ENCODE results near the gene DDX21. TPM values are rescaled to one million over a fixed set of nuclear protein-coding genes. Genes with fewer than 3 reads are reported as not detected.

DDX21 gene
- total RNA-seq, 2 experiments from 2014 or later, result 120 to 121 TPM

DNA sequence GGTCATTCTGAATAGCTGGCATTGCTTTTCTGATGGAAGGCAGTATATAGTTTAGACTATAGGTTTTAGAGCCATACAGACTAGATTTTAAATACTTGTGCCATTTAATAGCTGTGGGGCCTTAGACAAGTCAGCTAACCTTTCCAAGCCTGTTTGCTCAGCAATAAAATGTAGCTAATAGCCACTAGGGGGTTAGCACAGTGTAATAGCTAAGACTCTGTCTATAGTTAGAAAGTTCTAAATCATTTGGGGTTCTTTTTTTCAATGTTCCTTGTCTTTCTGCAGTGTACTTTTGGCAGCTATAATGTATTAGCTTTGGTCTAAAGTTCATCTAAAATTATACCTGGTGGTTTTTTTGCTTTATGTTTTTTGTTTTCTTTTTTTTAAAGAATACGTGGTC lies 25.1 kb downstream of the DDX21 start:
- Histone ChIP-seq H3K4me3 (ENCODE audit: low read length) (no peak overlapping the region), H3K9me3 (ENCODE audit: control insufficient read depth in 1 of 2, insufficient read depth in 1 of 2, low read length in 2 of 2) (no peaks in the 10 kb centered on the region), H3K4me1 (ENCODE audit: insufficient read depth, low read length) (no peaks in the 10 kb centered on the region), H3K36me3 (ENCODE audit: insufficient read depth, low read length) (peaks cover 87% of the 10 kb centered on the region), H3K27me3 (ENCODE audit: control insufficient read depth in 1 of 2, insufficient read depth in 2 of 2, low read length in 2 of 2) (no peaks in the 10 kb centered on the region), H3K27ac (ENCODE audit: low read depth in 1 of 2, low read length in 2 of 2) (no peak overlapping the region)
- H3K4me1 Mint-ChIP-seq (ENCODE audit: low read depth), result no peaks in the 10 kb centered on the region
- peaks cover 88% of the 10 kb centered on the region for H3K36me3 Mint-ChIP-seq (ENCODE audit: low read depth)
- peak in 1 of 14 experiments; percentile 18 for DNase-seq
- no peak overlapping the region for H3K4me3 Mint-ChIP-seq
- H3K27me3 Mint-ChIP-seq, result no peaks in the 10 kb centered on the region
- ChIA-PET CTCF (interaction anchor here (0.6 to 1.7 kb wide), 2 partner anchors 11 to 113 kb away, joined by 3 to 4 read pairs; no protein-coding TSS in a partner anchor), POLR2A (no interaction called here)
- no peak for ATAC-seq (ENCODE audit: poor library complexity)
- no peaks in the 10 kb centered on the region for H3K9me3 Mint-ChIP-seq
- TF ChIP-seq CTCF (IDR thresholded peaks at IDR 0.05), result no peak
- H3K27ac Mint-ChIP-seq, result no peak overlapping the region
- intact Hi-C loops (cut with DNase I, micrococcal nuclease), result loop anchor here in 1 of 2 experiments (10.0 kb wide), 1 partner anchor 456 kb away; the partner anchor contains the start of gene SLC25A16

DNA sequence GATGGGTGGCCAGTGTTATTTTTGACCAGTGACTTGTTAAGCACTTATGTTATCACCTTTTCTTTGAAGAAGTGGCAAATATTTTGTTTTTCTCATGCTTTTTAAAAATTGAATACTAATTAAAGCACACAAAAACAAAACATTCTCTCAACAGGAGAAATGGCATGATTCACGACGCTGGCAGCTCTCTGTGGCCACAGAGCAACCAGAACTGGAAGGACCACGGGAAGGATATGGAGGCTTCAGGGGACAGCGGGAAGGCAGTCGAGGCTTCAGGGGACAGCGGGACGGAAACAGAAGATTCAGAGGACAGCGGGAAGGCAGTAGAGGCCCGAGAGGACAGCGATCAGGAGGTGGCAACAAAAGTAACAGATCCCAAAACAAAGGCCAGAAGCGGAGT lies 26.4 kb downstream of the DDX21 start:
- no peak for DNase-seq
- intact Hi-C loops (cut with DNase I, micrococcal nuclease), result loop anchor here in 1 of 2 experiments (10.0 kb wide), 1 partner anchor 458 kb away; the partner anchor contains the start of gene SLC25A16
- H3K9me3 ChIP-seq (ENCODE audit: control insufficient read depth in 1 of 2, insufficient read depth in 1 of 2, low read length in 2 of 2), result no peaks in the 10 kb centered on the region
- ChIA-PET POLR2A (no interaction called here), CTCF (no interaction called here)
- Mint-ChIP-seq H3K4me1 (ENCODE audit: low read depth) (peaks cover 4% of the 10 kb centered on the region), H3K4me3 (no peak overlapping the region), H3K9me3 (no peaks in the 10 kb centered on the region), H3K27me3 (no peaks in the 10 kb centered on the region), H3K27ac (peak overlapping the region; percentile 11), H3K36me3 (ENCODE audit: low read depth) (peaks cover 75% of the 10 kb centered on the region)
- H3K27me3 ChIP-seq (ENCODE audit: control insufficient read depth in 1 of 2, insufficient read depth in 2 of 2, low read length in 2 of 2), result no peaks in the 10 kb centered on the region
- peaks cover 76% of the 10 kb centered on the region for H3K36me3 ChIP-seq (ENCODE audit: insufficient read depth, low read length)
- no peak overlapping the region for H3K27ac ChIP-seq (ENCODE audit: low read depth in 1 of 2, low read length in 2 of 2)
- TF ChIP-seq CTCF (IDR thresholded peaks at IDR 0.05), result no peak
- H3K4me3 ChIP-seq (ENCODE audit: low read length), result no peak overlapping the region
- no peak for ATAC-seq (ENCODE audit: poor library complexity)
- H3K4me1 ChIP-seq (ENCODE audit: insufficient read depth, low read length), result no peaks in the 10 kb centered on the region

DNA sequence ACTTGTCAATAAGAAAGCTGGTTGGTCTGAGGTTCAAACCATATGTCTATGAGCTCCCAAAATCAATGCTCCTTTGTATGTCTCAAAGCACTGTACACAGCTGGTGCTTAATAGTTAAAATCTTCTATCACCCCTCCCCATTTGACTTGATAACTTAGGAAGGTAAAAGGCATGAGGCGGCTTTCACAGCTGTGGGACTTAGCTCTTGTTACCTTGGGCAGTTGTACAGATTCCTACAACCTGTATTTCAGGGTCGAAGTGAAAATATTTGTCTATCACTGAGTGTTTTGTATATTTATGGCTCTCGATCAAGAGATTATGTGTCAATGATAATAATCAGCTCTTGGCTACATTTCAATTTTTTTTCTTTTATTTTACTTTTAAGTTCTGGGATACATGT lies 31.6 kb downstream of the DDX21 start:
- Mint-ChIP-seq H3K27ac (peak overlapping the region; percentile 88), H3K4me3 (peak overlapping the region; percentile 98), H3K4me1 (ENCODE audit: low read depth) (peaks cover 49% of the 10 kb centered on the region), H3K27me3 (no peaks in the 10 kb centered on the region), H3K36me3 (ENCODE audit: low read depth) (peaks cover 43% of the 10 kb centered on the region), H3K9me3 (no peaks in the 10 kb centered on the region)
- POLR2A ChIA-PET, result interaction anchor here (0.5 to 2.1 kb wide), 8 partner anchors 9 to 654 kb away, joined by 3 to 12 read pairs (median 4); partner anchors contain the start of genes DDX21 and DDX50
- peaks cover 33% of the 10 kb centered on the region for H3K4me1 ChIP-seq (ENCODE audit: insufficient read depth, low read length)
- H3K9me3 ChIP-seq (ENCODE audit: control insufficient read depth in 1 of 2, insufficient read depth in 1 of 2, low read length in 2 of 2), result no peaks in the 10 kb centered on the region
- ATAC-seq (ENCODE audit: poor library complexity), result no peak
- intact Hi-C loops (cut with DNase I, micrococcal nuclease), result loop anchor here (1.0 to 10.0 kb wide), 3 partner anchors 35 to 463 kb away; partner anchors contain the start of gene SLC25A16 (in 1 of the 2)
- H3K4me3 ChIP-seq (ENCODE audit: low read length), result no peak overlapping the region
- CTCF ChIA-PET, result interaction anchor here (1.0 to 1.4 kb wide), 5 partner anchors 17 to 106 kb away, joined by 3 to 5 read pairs (median 4); partner anchors contain the start of gene DDX21
- no peak for TF ChIP-seq CTCF (IDR thresholded peaks at IDR 0.05)
- no peak for DNase-seq
- no peak overlapping the region for H3K27ac ChIP-seq (ENCODE audit: low read depth in 1 of 2, low read length in 2 of 2)
- peaks cover 25% of the 10 kb centered on the region for H3K36me3 ChIP-seq (ENCODE audit: insufficient read depth, low read length)
- H3K27me3 ChIP-seq (ENCODE audit: control insufficient read depth in 1 of 2, insufficient read depth in 2 of 2, low read length in 2 of 2), result no peaks in the 10 kb centered on the region
